GM18499 (cell line): Measurements from ENCODE around the gene GFOD2.

Experiments
- ATAC-seq: cut with Tn5 transposase; IDR thresholded peaks from one replicate; pipeline ENCODE4 v1.9.1; 2021; ENCODE audit warnings: moderate number of reproducible peaks; ENCODE audit not compliant: insufficient read depth, unreplicated experiment

Gene GFOD2

GRCh38 chr16:67733734-67734470 is 14.8 kb upstream of the GFOD2 start:
- no peak for ATAC-seq

- ATAC-seq: no peak
Observed at GRCh38 chr16:67731753-67732095, 12.6 kb upstream of the GFOD2 start.

DNA sequence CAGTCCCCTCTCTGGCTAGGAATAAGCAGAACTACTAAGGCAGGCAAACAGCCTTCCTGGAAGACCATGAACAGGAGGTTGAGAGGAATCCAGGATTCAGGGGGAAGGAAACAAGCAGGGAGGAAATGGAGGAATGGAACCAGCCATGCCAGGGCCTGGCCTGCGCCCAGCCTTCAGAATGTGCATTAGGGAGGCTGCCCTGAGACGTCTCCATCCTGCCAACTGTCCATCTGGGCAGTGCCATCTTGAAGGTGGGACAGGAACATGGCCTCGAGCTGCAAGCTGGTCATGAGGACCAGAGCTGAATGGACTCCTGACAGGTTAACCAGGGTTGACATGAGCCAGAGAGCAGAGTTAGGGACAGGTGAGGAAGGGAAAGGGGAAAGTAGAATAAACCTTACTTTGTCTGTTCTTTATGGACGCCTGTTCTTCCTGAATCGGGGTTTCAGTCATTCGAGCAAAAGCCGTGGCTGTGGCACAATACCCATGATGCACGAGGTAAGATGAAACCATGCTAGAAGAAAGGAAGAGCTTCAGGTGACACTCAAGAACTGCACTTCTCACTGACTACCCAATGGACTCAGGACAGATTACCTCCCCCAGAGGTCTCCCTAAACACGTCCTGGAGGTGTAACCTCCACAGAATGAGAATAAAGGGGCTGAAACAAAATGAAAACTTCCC is 12.1 kb upstream of the GFOD2 start:
- no peak for ATAC-seq

DNA sequence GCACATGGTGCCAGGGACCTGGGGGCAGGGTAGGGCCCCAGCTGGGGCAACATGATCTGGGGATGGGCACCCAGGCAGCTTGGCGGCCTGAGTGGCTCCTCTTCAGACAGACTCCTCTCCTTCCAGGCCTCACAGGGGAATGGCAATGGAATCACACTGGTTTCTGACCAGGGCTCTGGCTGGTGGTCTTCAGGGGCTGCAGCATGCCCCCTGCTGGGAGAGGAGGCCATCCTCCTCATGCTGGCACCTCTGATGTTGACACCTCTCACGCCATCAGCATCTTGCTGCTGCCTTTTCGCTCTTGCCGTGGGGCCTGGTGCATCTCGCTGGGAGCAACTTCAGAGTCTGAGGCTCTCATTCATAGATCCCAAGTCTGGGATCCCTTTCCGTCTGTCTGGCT is 11.2 kb upstream of the GFOD2 start:
- ATAC-seq: no peak

DNA sequence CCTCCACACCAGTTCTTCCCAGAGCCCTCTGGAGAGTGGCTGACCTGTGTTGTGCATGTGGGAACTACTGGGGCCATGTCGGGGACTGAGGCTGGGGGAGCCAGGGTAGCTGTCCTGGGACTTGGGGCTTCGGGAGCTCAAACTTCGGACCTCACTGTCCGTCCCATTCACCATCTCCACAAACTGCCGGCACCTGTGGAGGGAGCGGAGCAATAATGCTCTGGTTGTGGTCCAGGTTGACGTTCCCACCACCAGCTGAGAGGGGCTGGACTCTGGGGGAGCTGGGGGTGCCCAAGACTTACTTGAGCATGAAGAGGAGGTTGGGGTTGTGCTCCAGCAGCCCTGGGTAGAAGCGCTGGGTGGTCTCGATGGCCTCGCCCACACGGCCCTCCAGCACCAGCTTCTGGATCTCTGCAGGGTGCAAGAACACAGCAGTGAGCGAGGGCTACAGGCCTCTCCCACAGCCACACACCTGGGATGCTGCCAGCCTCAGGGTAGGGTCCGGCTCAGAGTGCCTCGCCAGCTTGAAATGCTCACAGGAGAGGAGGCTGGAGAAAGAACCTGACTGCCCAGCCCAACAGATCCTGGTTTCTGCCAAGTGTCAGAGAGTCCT is 10.6 kb upstream of the GFOD2 start:
- no peak for ATAC-seq

- no peak for ATAC-seq
Observed at GRCh38 chr16:67727521-67728485, 8.7 kb upstream of the GFOD2 start.

GRCh38 chr16:67726106-67727034 is 7.3 kb upstream of the GFOD2 start:
- no peak for ATAC-seq

DNA sequence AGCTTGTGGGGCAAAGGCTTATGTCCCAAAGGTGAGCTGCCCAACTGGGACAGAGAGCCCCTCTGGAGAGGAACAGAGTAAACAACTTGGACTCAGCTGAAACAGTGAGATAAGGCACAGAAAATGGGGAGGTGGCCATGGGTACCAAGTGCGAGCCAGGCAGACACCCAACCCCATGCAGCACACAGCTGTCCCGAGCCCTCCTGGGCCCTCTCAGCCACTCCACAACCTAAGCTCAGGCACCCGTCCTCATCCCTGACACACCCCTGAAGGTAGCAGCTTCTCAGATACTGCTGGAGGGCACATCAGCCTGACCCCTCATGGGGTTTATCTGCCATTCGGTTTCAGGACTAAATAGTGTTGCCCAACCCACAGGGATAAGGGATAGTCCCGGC is 4.8 kb upstream of the GFOD2 start:
- no peak for ATAC-seq

- no peak for ATAC-seq
Observed at GRCh38 chr16:67723151-67723910, 4.2 kb upstream of the GFOD2 start.

DNA sequence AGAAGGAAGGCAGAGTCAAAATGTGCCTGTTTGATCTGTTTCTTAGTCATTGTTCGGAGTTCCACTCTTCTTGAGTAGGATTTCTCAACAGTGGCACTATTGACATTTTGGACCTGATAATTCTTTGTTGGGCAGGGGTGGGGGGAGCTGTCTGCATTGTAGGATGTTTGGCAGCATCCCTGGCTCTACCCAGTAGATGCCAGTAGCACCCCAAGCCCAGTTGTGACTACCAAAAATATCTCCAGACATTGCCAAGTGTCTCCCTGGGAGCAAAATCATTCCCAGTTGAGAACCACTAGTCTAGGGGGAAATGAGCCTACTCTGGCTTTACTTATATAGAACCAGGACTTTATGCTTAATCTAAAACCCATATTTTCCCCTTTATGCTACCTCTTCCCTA is 1.1 kb upstream of the GFOD2 start:
- no peak for ATAC-seq

GRCh38 chr16:67719778-67720144 is 645 bp upstream of the GFOD2 start:
- no peak for ATAC-seq

- ATAC-seq: no peak
Observed at GRCh38 chr16:67718668-67719047, 458 bp downstream of the GFOD2 start.

DNA sequence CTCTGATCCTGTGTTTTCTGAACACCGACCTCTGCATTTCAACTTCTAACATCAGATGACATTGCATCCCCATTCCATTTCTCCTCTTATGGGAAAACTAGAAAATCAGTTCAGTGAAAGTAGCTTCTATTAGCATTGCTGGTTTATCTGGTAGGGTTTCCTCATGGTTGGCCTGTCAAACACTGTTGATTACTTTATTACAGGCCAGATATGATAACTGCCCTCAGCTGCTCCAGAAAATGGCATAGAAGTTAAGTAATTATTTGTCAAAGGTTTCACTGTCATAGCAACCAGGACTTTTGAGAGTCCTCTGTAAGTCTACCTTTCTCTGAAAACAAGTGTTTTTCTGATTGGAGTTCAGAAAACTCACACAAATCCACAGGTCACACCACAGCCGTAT is 3.0 kb downstream of the GFOD2 start:
- no peak for ATAC-seq

GRCh38 chr16:67714522-67714921 is 4.6 kb downstream of the GFOD2 start:
- no peak for ATAC-seq

GRCh38 chr16:67713647-67714273 is 5.4 kb downstream of the GFOD2 start:
- no peak for ATAC-seq

DNA sequence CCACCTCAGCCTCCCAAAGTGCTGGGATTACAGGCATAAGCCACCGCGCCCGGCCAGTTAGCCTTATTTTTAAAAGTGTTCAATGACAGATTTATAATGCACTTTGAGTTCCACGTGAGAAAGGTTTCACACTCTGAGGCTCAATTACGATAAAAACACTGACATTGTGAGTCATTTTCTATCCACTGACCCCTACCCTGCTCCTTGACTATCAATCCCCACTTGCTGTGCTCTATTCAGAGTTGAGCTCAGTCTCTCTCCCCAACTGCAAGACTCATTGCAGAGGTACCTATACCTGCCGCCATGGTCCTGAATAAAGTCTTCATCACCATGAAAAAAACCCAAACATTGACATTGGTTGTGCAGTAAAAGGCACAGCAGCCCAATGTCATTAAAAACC is 8.5 kb downstream of the GFOD2 start:
- ATAC-seq: no peak

- ATAC-seq: no peak
Observed at GRCh38 chr16:67709050-67709449, 10.1 kb downstream of the GFOD2 start.

- no peak for ATAC-seq
Observed at GRCh38 chr16:67708368-67708771, 10.7 kb downstream of the GFOD2 start.

DNA sequence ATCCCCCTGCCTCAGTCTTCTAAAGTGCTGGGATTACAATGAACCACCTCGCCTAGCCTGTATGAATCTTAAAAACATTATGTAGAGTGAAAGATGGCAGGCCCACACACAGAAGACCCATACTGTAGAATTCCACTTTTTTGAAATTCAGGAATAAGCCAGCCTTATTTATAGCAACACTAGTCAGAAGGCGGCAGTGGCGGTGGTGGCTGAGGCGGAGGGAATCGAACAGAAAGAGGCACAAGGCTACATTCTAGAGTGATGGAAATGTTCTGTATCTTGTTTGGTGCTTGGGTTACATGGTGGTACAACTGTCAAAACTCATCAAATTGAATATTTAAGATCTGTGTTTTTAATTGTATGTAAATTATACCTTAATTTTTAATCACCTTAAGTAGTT is 11.3 kb downstream of the GFOD2 start:
- ATAC-seq: no peak
